HEK293 (cell line): Measurements from ENCODE around the gene TBC1D20.

Source experiments
- CTCF ChIA-PET: fragments of 350-600 bp; formaldehyde crosslinking; extraction: SDS; loops from one replicate; lab custom pipeline; 2021; ENCODE audit warnings: antibody characterized with exemption; lab: Yijun Ruan, JAX
- POLR2A ChIA-PET: fragments of 300-600 bp; formaldehyde crosslinking; extraction: SDS; loops from one replicate; lab custom pipeline; 2020; ENCODE audit warnings: antibody characterized with exemption, inconsistent platforms; lab: Yijun Ruan, JAX
- H3K27ac ChIP-seq: fragments of 200-500 bp; sonication (Bioruptor generic); 2 replicates; pipeline ENCODE4 v1.5.1; 2014; ENCODE audit warnings: low read depth, low read length, control low read depth, inconsistent platforms; ENCODE audit errors: extremely low read depth
- H3K36me3 ChIP-seq, 2 experiments: fragments of 200-500 bp in 1 of 2; sonication (Bioruptor generic) in 1 of 2; 1 replicate in 1 of 2; 2 replicates in 1 of 2; pipeline ENCODE4 v1.5.1; 2014 to 2017; ENCODE audit warnings: inconsistent platforms in 2 of 2, low read length in 2 of 2; ENCODE audit not compliant: control insufficient read depth in 2 of 2, insufficient read depth in 1 of 2
- H3K4me1 ChIP-seq: fragments of 200-500 bp; sonication (Bioruptor generic); 2 replicates; pipeline ENCODE4 v1.5.1; 2014; ENCODE audit warnings: mild to moderate bottlenecking, low read length, inconsistent platforms; ENCODE audit not compliant: control insufficient read depth, insufficient read depth
- H3K4me3 ChIP-seq: 2 replicates; pipeline ENCODE4 v1.5.1; 2011; ENCODE audit warnings: low read depth, mild to moderate bottlenecking, control low read depth, low read length, moderate library complexity
- H3K9me3 ChIP-seq: fragments of 200-500 bp; sonication (Bioruptor generic); 2 replicates; pipeline ENCODE4 v1.5.1; 2014; ENCODE audit warnings: low read depth, low read length, inconsistent platforms; ENCODE audit not compliant: control insufficient read depth, insufficient read depth
- CTCF ChIP-seq: fragments of 450-650 bp; formaldehyde crosslinking; IDR thresholded peaks from 2 replicates; pipeline ENCODE4 v1.5.1; 2016; ENCODE audit warnings: missing biosample characterization, missing genetic modification characterization
- HOXC10 ChIP-seq: sonication (generic); formaldehyde crosslinking; IDR thresholded peaks from 2 replicates; pipeline ENCODE4 v1.8.1; 2023; ENCODE audit warnings: mild to moderate bottlenecking, missing genetic modification reagents
- SCRT1 ChIP-seq: fragments of 450-650 bp; formaldehyde crosslinking; IDR thresholded peaks from 2 replicates; pipeline ENCODE4 v1.5.1; 2016; ENCODE audit warnings: missing biosample characterization, missing genetic modification characterization, borderline replicate concordance
- SCRT2 ChIP-seq: fragments of 450-650 bp; formaldehyde crosslinking; IDR thresholded peaks from 2 replicates; pipeline ENCODE4 v1.5.1; 2016; ENCODE audit warnings: missing biosample characterization, missing genetic modification characterization
- ZBTB20 ChIP-seq: fragments of 450-650 bp; formaldehyde crosslinking; IDR thresholded peaks from 2 replicates; pipeline ENCODE4 v1.5.1; 2016; ENCODE audit warnings: missing biosample characterization, missing genetic modification characterization
- ZFP3 ChIP-seq: fragments of 450-650 bp; formaldehyde crosslinking; IDR thresholded peaks from 2 replicates; pipeline ENCODE4 v1.5.1; 2016; ENCODE audit warnings: low read depth, missing biosample characterization, missing genetic modification characterization
- ZIC2 ChIP-seq: fragments of 450-650 bp; formaldehyde crosslinking; IDR thresholded peaks from 2 replicates; pipeline ENCODE4 v1.5.1; 2016; ENCODE audit warnings: missing biosample characterization, missing genetic modification characterization
- ZNF140 ChIP-seq: fragments of 450-650 bp; formaldehyde crosslinking; IDR thresholded peaks from 2 replicates; pipeline ENCODE4 v1.5.1; 2016; ENCODE audit warnings: missing biosample characterization, missing genetic modification characterization
- ZNF146 ChIP-seq: fragments of 450-650 bp; formaldehyde crosslinking; IDR thresholded peaks from 2 replicates; pipeline ENCODE4 v1.5.1; 2016; ENCODE audit warnings: missing biosample characterization, missing genetic modification characterization
- ZNF169 ChIP-seq: fragments of 450-650 bp; formaldehyde crosslinking; IDR thresholded peaks from 2 replicates; pipeline ENCODE4 v1.5.1; 2016; ENCODE audit warnings: missing biosample characterization, missing genetic modification characterization
- ZNF473 ChIP-seq: fragments of 450-650 bp; formaldehyde crosslinking; IDR thresholded peaks from 2 replicates; pipeline ENCODE4 v1.5.1; 2017; ENCODE audit warnings: missing biosample characterization, missing genetic modification characterization
- ZNF488 ChIP-seq: fragments of 450-650 bp; formaldehyde crosslinking; IDR thresholded peaks from 2 replicates; pipeline ENCODE4 v1.5.1; 2016; ENCODE audit warnings: missing biosample characterization, missing genetic modification characterization
- ZNF514 ChIP-seq: fragments of 450-650 bp; formaldehyde crosslinking; IDR thresholded peaks from 2 replicates; pipeline ENCODE4 v1.5.1; 2016; ENCODE audit warnings: missing biosample characterization, missing genetic modification characterization
- ZNF596 ChIP-seq: fragments of 450-650 bp; IDR thresholded peaks from 2 replicates; pipeline ENCODE4 v1.5.0; 2018; ENCODE audit warnings: missing biosample characterization, mild to moderate bottlenecking, missing genetic modification characterization, moderate library complexity
- ZNF623 ChIP-seq: fragments of 450-650 bp; formaldehyde crosslinking; IDR thresholded peaks from 2 replicates; pipeline ENCODE4 v1.5.1; 2016; ENCODE audit warnings: missing biosample characterization, missing genetic modification characterization
- ZNF658 ChIP-seq: fragments of 450-650 bp; formaldehyde crosslinking; IDR thresholded peaks from 2 replicates; pipeline ENCODE4; 2016; ENCODE audit warnings: missing biosample characterization, missing genetic modification characterization
- ZNF76 ChIP-seq: fragments of 450-650 bp; formaldehyde crosslinking; IDR thresholded peaks from 2 replicates; pipeline ENCODE4; 2016; ENCODE audit warnings: low read depth, missing biosample characterization, missing genetic modification characterization, borderline replicate concordance
- ZNF830 ChIP-seq: fragments of 450-650 bp; IDR thresholded peaks from 2 replicates; pipeline ENCODE4 v1.5.0; 2018; ENCODE audit warnings: missing biosample characterization, missing genetic modification characterization, low read depth, mild to moderate bottlenecking, moderate library complexity
- TF ChIP-seq, protein P1 (sequence below): fragments of 450-650 bp; formaldehyde crosslinking; IDR thresholded peaks from 2 replicates; pipeline ENCODE4 v1.5.1; 2017; ENCODE audit warnings: missing biosample characterization, mild to moderate bottlenecking, missing genetic modification characterization, moderate library complexity
- TF ChIP-seq, protein P2 (sequence below): fragments of 450-650 bp; formaldehyde crosslinking; optimal IDR thresholded peaks from 2 replicates; pipeline ENCODE3; 2016; ENCODE audit warnings: missing biosample characterization, mild to moderate bottlenecking, missing genetic modification characterization
- TF ChIP-seq, protein P3 (sequence below): fragments of 450-650 bp; formaldehyde crosslinking; IDR thresholded peaks from 2 replicates; pipeline ENCODE4 v1.5.1; 2017; ENCODE audit warnings: missing biosample characterization, missing genetic modification characterization

The TBC1D20 gene

GRCh38 chr20:503048-503737, 40.9 kb upstream of the TBC1D20 start (continued):
- TF ChIP-seq, protein P1, sequence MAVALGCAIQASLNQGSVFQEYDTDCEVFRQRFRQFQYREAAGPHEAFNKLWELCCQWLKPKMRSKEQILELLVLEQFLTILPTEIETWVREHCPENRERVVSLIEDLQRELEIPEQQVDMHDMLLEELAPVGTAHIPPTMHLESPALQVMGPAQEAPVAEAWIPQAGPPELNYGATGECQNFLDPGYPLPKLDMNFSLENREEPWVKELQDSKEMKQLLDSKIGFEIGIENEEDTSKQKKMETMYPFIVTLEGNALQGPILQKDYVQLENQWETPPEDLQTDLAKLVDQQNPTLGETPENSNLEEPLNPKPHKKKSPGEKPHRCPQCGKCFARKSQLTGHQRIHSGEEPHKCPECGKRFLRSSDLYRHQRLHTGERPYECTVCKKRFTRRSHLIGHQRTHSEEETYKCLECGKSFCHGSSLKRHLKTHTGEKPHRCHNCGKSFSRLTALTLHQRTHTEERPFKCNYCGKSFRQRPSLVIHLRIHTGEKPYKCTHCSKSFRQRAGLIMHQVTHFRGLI (tag by site-specific recombination): no peak
- TF ChIP-seq ZNF473 (tag by site-specific recombination) (no peak), ZNF596 (tag by site-specific recombination) (no peak), ZNF76 (tag by site-specific recombination) (no peak), ZNF658 (tag by site-specific recombination) (no peak), ZNF169 (no peak), ZNF140 (no peak), ZNF514 (tag by site-specific recombination) (no peak)

- CTCF ChIA-PET: interaction anchor here (2.0 kb wide), 1 partner anchor 148 kb away, joined by 7 read pairs; no protein-coding TSS in a partner anchor
- H3K4me1 ChIP-seq: no peaks in the 10 kb centered on the region
- H3K4me3 ChIP-seq: no peak overlapping the region
- H3K27ac ChIP-seq: no peak overlapping the region
- peaks cover 75 to 92% of the 10 kb centered on the region in 2 experiments for H3K36me3 ChIP-seq
- H3K9me3 ChIP-seq: no peaks in the 10 kb centered on the region
- TF ChIP-seq, protein P2, sequence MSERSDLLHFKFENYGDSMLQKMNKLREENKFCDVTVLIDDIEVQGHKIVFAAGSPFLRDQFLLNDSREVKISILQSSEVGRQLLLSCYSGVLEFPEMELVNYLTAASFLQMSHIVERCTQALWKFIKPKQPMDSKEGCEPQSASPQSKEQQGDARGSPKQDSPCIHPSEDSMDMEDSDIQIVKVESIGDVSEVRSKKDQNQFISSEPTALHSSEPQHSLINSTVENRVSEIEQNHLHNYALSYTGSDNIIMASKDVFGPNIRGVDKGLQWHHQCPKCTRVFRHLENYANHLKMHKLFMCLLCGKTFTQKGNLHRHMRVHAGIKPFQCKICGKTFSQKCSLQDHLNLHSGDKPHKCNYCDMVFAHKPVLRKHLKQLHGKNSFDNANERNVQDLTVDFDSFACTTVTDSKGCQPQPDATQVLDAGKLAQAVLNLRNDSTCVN (tag by site-specific recombination): no peak
- TF ChIP-seq ZNF623 (no peak), ZIC2 (tag by site-specific recombination) (no peak), ZFP3 (tag by site-specific recombination) (no peak), SCRT2 (peak; percentile 26; the same call in 1 of the 2 replicates), CTCF (tag by site-specific recombination) (no peak), ZNF830 (no peak), SCRT1 (0 out of 2 replicates have a peak, but pooled peaks have one; percentile 9), ZBTB20 (no peak), HOXC10 (no peak), ZNF146 (tag by site-specific recombination) (no peak), ZNF488 (no peak)
- TF ChIP-seq, protein P3, sequence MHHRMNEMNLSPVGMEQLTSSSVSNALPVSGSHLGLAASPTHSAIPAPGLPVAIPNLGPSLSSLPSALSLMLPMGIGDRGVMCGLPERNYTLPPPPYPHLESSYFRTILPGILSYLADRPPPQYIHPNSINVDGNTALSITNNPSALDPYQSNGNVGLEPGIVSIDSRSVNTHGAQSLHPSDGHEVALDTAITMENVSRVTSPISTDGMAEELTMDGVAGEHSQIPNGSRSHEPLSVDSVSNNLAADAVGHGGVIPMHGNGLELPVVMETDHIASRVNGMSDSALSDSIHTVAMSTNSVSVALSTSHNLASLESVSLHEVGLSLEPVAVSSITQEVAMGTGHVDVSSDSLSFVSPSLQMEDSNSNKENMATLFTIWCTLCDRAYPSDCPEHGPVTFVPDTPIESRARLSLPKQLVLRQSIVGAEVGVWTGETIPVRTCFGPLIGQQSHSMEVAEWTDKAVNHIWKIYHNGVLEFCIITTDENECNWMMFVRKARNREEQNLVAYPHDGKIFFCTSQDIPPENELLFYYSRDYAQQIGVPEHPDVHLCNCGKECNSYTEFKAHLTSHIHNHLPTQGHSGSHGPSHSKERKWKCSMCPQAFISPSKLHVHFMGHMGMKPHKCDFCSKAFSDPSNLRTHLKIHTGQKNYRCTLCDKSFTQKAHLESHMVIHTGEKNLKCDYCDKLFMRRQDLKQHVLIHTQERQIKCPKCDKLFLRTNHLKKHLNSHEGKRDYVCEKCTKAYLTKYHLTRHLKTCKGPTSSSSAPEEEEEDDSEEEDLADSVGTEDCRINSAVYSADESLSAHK (tag by site-specific recombination): no peak
- TF ChIP-seq, all 188 proteins: peak for 2
- POLR2A ChIA-PET: no interaction called here
These were observed 35.6 kb upstream of the TBC1D20 start for GRCh38 chr20:497979-498378.
